Activated CD4-positive, alpha-beta T cell treated with anti-CD3 and anti-CD28 coated beads for 1 hour (primary cell): ENCODE results near the gene TMBIM1.
"Not testable (repeated sequence)": the region's sequence is repeated elsewhere in the genome, so short reads cannot be mapped to it uniquely, and the experiment has no call there.

ENCODE experiments used
- DNase-seq: peaks from one replicate; pipeline ENCODE4 v3.0.0-alpha.2; 2020

The TMBIM1 gene

GRCh38 chr2:218290316-218291261 is 1.7 kb downstream of the TMBIM1 start:
- DNase-seq, result no peak

DNA sequence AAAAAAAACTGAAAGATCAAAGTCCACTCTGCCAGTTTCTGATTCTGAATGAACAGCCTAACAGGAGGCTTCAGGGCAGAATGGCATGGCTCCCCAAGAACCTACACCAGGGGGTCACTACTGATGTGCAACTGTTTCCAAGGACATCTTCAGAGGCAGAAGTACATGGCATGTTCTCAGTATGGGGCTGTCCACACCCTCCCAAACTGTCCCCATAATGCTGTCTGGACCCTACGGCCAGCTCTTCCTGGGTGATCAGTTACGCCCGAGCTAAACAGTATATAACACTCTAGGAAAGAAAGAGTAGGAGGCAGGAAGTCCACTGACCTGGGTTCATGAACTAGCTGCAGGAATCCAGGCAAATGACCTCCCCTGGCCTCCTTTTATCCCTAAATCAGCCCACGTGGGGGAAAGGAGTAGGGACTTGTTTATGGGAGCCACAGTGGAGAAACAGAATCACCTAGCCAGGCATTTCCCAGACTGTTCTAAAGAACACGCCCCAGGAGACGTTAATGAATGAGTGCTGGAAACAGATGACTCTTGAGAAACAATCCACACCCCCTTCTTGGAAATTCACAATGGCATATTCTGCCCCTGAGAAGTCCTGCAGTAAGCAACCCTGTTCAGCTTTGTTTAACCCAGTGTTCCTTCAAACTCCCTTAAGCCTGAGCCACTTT is 2.5 kb downstream of the TMBIM1 start:
- no peak for DNase-seq

- peak; percentile 72 for DNase-seq
Measured at GRCh38 chr2:218286570-218287459, 5.5 kb downstream of the TMBIM1 start.

- DNase-seq, result no peak
Measured at GRCh38 chr2:218285604-218286003, 6.7 kb downstream of the TMBIM1 start.

DNA sequence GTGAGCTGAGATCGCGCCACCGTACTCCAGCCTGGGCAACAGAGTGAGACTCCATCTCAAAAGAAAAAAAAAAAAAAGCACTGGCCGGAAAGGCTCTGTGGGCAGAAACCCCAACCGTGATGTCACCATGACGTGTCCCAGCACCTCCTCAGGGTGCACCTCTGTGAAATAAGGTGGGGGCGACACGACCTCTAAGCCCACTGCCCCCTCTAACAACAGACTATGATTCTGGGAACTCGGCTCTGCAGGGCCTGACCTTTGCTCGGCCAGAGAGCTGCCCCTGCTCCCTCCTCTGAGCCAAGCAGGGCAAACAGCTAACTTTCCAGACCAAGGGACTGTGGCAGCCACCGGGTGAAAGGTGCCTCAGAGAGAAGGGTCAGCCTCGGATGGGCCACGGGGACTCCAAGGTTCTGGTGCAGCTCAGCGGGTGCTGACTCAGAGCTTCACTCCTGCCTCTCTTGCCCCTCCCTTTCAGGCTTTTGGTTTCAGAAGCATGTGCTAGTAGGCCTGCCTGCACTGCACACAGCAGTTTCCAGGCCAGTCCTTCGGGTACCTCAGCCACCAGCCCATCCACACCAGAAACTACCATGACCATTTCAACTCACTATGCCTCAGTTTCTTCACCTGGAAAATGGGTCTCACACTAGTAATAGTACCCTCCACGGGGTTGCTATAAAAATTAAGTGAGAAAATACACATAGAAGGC is 8.0 kb downstream of the TMBIM1 start:
- peak; percentile 35 for DNase-seq

DNA sequence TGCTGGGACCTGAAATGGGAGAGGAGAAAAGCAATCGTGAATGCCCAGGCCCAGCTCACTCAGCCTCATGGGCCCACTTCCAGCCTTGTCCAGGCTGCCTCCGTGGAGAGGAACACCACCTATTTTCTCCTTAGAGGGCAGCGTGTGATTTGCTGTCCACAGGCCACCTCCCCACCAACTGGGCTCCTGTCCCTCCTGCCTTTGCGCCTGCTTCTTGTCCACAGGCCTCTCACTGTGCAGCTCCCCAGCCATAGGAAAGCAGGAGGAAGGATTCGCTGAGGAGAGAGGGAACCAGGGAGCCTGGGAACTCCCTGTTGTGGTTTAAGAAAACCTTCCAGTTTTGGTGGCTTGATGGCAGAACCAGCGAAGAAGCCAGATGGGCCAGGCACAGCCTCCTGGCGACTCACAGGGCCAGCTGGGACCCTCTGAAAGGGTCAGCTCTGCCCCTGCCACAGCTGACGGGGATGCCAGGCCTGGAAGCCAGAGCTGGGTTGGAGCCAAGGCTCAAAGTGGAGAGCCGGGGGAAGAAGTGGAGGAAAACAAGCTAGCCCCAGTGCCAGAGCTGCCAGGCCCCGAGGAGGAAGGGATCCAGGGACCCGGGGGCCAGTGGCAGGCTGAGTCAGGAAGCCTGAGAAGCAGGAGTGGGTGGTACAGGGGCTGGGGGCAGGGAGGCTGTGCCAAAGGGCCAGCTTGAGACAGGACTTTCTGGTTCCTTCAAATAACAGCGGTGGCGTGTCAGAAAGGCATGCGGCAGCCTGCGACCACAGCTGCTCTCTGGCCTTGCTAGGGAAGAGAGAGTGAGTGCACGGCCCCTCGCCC is 9.9 kb downstream of the TMBIM1 start:
- no peak for DNase-seq

DNA sequence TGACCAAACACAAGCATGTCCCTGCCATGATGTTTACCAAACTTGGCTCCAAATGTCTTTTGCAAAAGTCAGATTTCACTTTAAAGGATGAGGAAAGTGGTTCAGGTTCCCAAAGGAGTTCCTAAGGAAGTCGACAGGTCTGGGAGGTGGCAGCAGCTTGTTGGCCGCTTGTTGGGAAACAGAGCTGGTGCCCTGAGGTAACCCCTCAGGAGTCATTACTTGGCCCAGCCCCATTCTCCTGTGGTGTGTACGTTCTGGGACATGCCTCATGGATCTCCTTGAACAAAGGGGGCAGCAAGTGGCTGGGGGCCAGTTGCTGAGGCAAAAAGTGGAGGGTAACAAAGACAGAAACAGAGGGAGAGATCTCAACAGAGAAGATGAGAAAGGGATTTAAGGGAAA is 10.9 kb downstream of the TMBIM1 start:
- DNase-seq, result no peak

- no peak for DNase-seq
Measured at GRCh38 chr2:218280260-218280870, 11.9 kb downstream of the TMBIM1 start.

DNA sequence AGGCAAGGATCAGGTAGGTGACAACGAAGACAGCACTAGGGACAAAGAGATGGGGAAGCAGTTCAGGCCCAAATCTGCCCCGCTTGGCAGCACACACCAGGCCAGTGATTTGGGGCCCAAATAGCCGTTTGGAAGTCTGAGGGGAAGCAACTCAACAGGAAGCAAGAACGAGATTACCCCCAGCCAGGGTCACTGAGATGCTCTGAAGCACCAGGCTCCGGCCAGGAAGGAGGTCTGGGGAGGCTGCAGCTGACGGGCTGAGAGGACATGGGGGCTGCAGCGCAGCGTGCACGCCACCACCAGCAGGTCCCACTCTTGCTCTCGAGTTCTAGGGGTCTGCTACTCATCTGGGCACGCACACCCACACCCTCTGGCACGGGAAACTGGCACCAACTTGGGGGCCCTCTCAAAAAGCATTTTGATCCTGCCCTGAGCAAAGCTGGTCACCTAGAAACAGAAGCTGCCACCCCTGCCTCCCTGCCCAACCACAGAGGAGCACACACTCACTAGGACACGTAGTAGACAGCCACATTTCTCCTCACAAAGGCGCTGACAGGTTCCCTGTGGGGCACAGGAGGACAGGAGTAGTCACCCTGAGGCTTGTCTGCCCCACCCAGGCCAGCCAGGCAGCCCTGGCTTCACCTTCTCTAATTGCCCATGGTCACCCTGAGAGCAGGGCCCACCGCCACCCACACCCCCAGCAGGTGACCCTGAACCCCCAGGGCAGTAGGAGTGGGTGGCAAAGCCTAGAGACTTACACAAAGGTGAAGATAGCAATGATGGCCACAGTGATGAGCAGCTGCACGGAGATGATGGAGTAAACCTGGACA is 13.6 kb downstream of the TMBIM1 start:
- DNase-seq, result no peak

GRCh38 chr2:218277921-218278320 is 14.4 kb downstream of the TMBIM1 start:
- no peak for DNase-seq

DNA sequence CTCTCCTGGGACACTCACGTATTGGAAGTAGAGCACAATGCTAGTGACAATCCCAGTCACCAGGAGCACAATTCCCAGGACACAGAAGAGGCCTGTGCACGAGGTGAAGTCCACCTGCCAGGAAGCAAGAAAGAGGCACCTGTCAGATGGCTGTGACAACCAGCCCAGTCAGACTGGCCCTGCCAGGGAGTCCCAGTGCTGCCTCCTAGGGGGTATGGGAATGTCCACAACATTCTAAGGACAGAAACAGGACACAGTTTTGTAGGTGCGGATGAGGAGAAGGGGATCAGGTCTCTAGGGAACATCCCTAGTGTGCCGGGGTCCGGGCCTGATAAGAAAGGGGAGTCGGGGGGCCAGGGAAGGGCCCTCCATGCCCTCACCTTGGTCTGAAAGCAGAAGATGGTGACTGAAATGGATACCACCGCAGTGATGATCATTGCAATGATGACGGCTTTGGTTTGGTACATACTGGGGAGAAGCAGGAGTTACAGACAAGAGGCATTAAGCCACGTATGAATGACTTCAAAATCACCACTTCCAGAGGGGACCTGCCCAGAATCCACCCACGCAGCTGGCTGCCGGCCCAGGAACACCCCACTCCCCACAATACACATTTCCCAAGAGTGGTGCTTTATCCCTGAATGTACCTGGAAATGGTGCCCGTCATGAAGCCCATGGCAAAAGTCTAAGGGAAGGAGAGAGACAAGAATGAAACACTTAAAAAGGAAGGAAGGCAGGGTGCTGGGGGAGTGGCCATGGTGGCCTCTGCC is 15.1 kb downstream of the TMBIM1 start:
- no peak for DNase-seq

GRCh38 chr2:218275371-218276072 is 16.8 kb downstream of the TMBIM1 start:
- DNase-seq, result no peak

- no peak for DNase-seq
Measured at GRCh38 chr2:218274586-218274985, 17.7 kb downstream of the TMBIM1 start.

- DNase-seq, result no peak
Measured at GRCh38 chr2:218273908-218274249, 18.4 kb downstream of the TMBIM1 start.

DNA sequence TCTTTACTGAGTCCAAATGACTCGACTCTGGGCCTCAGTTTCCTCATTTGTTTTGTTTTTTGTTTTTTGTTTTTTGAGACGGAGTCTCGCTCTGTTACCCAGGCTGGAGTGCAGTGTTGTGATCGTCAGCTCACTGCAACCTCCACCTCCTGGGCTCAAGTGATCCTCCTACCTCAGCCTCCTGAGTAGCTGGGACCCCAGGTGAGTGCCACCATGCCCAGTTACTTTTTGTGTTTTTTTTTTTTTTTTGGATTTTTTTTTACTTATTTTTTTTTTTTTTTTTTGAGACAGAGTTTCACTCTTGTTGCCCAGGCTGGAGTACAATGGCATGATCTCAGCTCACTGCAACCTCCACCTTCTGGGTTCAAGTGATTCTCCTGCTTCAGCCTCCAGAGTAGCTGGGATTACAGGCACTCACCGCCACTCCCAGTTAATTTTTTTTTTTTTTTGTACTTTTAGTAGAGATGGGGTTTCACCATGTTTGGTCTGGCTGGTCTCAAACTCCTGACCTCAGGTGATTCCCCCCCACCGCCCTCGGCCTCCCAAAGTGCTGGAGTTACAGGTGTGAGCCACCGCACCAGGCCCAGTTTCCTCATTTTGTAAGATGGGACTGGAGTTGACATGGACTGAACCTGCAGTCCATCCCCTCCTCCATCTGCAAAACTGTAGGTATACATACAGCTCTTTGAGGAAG is 18.9 kb downstream of the TMBIM1 start:
- not testable (repeated sequence) for DNase-seq

DNA sequence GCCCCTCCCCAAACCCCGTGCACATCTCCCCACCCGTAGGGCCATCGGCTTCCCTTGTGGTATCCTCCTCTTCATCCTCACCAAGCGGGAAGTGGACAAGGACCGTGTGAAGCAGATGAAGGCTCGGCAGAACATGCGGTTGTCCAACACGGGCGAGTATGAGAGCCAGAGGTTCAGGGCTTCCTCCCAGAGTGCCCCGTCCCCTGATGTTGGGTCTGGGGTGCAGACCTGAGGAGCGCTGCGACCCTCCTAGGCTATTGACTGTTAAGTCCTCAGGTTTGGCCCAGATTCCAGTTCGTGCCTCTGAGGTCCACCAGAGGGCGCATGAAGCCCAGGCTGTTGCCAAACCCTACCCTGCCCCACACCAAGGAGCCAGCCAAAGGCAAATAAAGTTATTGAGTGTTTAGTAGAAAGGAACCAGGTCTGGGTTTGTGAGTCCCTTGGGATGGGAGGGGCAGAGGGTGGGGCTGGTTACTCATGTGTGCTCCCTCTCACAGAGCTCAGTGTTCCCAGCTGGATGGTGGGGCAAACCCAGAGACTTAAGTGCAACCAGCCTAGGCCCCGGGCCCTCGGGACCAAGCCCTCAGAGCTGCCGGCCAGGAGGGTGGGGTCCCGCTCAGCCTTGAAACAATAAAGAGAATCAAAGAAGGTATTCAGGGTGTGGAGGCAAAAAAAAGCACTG is 19.6 kb downstream of the TMBIM1 start:
- DNase-seq, result peak; percentile 75

- no peak for DNase-seq
Measured at GRCh38 chr2:218271865-218272530, 20.3 kb downstream of the TMBIM1 start.
